ENCODE results near the gene GRIK2. TPM values are rescaled to one million over a fixed set of nuclear protein-coding genes. Genes with fewer than 3 reads are reported as not detected.

Gene GRIK2
- total and polyA plus RNA-seq, 2 of the 4 experiments (the other 2 are of a cell fraction): 8.2 to 15.2 TPM

DNA sequence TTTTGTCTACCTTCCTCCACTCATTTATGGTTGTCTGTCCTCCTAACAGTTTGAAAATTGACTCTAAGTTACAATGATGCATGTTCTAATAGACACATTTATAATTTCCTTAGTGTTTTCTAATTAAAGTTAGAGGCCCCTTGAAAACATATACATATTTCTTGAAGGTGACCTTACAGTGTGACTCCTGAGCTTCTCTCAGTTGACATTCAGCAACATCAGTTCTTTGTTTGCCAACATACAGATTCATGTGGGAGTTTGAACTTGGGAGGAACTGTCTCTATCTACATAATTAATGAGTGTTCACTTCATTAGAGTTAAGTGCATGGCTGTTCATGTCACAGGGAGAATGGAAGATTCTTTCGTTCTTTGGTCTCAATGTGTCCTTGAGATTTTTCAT is 658.2 kb downstream of the GRIK2 start:
- in situ Hi-C loops (cut with MboI; ENCODE audit: low sequenced_read_pairs) (no loop called here), dilution Hi-C loops (cut with HindIII; ENCODE audit: low sequenced_read_pairs, unreplicated experiment) (no loop called here), intact Hi-C loops (cut with micrococcal nuclease) (no loop called here)
- H2AFZ ChIP-seq (replicated peaks; ENCODE audit: low read length, poor library complexity): no peak overlapping the region
- no peak overlapping the region for H2BK15ac ChIP-seq (ENCODE audit: low read depth, low read length)
- no peaks in the 10 kb centered on the region for H3K4me1 ChIP-seq (ENCODE audit: control insufficient read depth, insufficient read depth, low read length)
- H3K14ac ChIP-seq (replicated peaks; ENCODE audit: low read depth, low read length): no peak overlapping the region
- no peak overlapping the region for H3K18ac ChIP-seq (ENCODE audit: low read depth, low read length)
- CTCF ChIA-PET: interaction anchor here (0.9 kb wide), 1 partner anchor 9 kb away, joined by 3 read pairs; no protein-coding TSS in a partner anchor
- H3K56ac ChIP-seq (ENCODE audit: extremely low read depth, insufficient read depth, low read length): no peak overlapping the region
- no peak overlapping the region for H2BK20ac ChIP-seq (ENCODE audit: low read depth, low read length)
- H4K5ac ChIP-seq (ENCODE audit: low read depth, low read length): no peak overlapping the region
- no peaks in the 10 kb centered on the region for H3K9me3 ChIP-seq (ENCODE audit: control insufficient read depth, insufficient read depth, low read length)
- no peak overlapping the region for H2BK5ac ChIP-seq (ENCODE audit: low read depth, low read length, poor library complexity, severe bottlenecking)
- no peaks in the 10 kb centered on the region for H3K79me1 ChIP-seq (ENCODE audit: low read depth in 1 of 2, low read length in 2 of 2)
- no peak overlapping the region for H4K8ac ChIP-seq (ENCODE audit: low read depth in 2 of 2, low read length in 2 of 2)
- H4K91ac ChIP-seq (ENCODE audit: insufficient read depth, low read depth, low read length): no peak overlapping the region
- H3K4ac ChIP-seq (ENCODE audit: low read depth, low read length): no peak overlapping the region
- TF ChIP-seq POLR2A (IDR thresholded peaks at IDR 0.05; ENCODE audit: low read depth, low read length): no peak
- no peak for TF ChIP-seq CTCF (conservative IDR thresholded peaks at IDR 0.05; ENCODE audit: low read depth, low read length)
- no peak for TF ChIP-seq MAFK (IDR thresholded peaks at IDR 0.05; ENCODE audit: low read depth, low read length)
- TF ChIP-seq, protein P1, sequence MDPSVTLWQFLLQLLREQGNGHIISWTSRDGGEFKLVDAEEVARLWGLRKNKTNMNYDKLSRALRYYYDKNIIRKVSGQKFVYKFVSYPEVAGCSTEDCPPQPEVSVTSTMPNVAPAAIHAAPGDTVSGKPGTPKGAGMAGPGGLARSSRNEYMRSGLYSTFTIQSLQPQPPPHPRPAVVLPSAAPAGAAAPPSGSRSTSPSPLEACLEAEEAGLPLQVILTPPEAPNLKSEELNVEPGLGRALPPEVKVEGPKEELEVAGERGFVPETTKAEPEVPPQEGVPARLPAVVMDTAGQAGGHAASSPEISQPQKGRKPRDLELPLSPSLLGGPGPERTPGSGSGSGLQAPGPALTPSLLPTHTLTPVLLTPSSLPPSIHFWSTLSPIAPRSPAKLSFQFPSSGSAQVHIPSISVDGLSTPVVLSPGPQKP (IDR thresholded peaks at IDR 0.05; ENCODE audit: borderline replicate concordance, low read depth, low read length): no peak
- no peak for TF ChIP-seq RAD21 (IDR thresholded peaks at IDR 0.05; ENCODE audit: low read length)
- TF ChIP-seq CEBPB (IDR thresholded peaks at IDR 0.05; ENCODE audit: low read depth, low read length): no peak
- TF ChIP-seq FOS (IDR thresholded peaks at IDR 0.05; ENCODE audit: low read depth, low read length): no peak
- no peak for TF ChIP-seq SMC3 (IDR thresholded peaks at IDR 0.05; ENCODE audit: low read depth, low read length)
- TF ChIP-seq BHLHE40 (IDR thresholded peaks at IDR 0.05; ENCODE audit: low read depth, low read length): no peak
- TF ChIP-seq CHD1 (IDR thresholded peaks at IDR 0.05; ENCODE audit: low read depth, low read length): no peak
- TF ChIP-seq NFE2L2 (IDR thresholded peaks at IDR 0.05; ENCODE audit: low read depth, low read length): no peak
- no peak for TF ChIP-seq MXI1 (IDR thresholded peaks at IDR 0.05; ENCODE audit: borderline replicate concordance, low read depth, low read length)
- TF ChIP-seq RFX5 (IDR thresholded peaks at IDR 0.05; ENCODE audit: low read depth, low read length): no peak
- no peak for TF ChIP-seq MAZ (IDR thresholded peaks at IDR 0.05; ENCODE audit: borderline replicate concordance, low read depth, low read length)
- no peak for TF ChIP-seq RCOR1 (IDR thresholded peaks at IDR 0.05; ENCODE audit: insufficient replicate concordance, low read length)
- no peak for TF ChIP-seq USF2 (IDR thresholded peaks at IDR 0.05; ENCODE audit: low read depth, low read length)
- no peaks in the 10 kb centered on the region for H4K20me1 ChIP-seq (ENCODE audit: insufficient read depth, low read length)
- no peak overlapping the region for H2BK120ac ChIP-seq (ENCODE audit: low read depth, low read length)
- H3K36me3 ChIP-seq (ENCODE audit: control insufficient read depth, insufficient read depth, low read length): no peaks in the 10 kb centered on the region
- no peak overlapping the region for H3K23ac ChIP-seq (ENCODE audit: low read depth, low read length)
- H2AK9ac ChIP-seq (replicated peaks; ENCODE audit: low read depth, low read length, poor library complexity): no peak overlapping the region
- BruUV-seq (replicated peaks): no TSS peak
- DNase-seq (no peak), ATAC-seq (ENCODE audit: low read depth) (no peak)
- no peak overlapping the region for H3K9ac ChIP-seq (ENCODE audit: low read depth, low read length)
- H3K4me3 ChIP-seq (ENCODE audit: insufficient read depth, low read depth, low read length): no peak overlapping the region
- H2AK5ac ChIP-seq (ENCODE audit: low read depth, low read length): no peak overlapping the region
- H3K9me1 ChIP-seq (ENCODE audit: insufficient read depth, low read length): no peaks in the 10 kb centered on the region
- POLR2A ChIA-PET (ENCODE audit: unreplicated experiment): interaction anchor here (0.5 kb wide), 1 partner anchor 654 kb away, joined by 4 read pairs; no protein-coding TSS in a partner anchor
- no CpG with 5 or more reads among the region's 1 CpG for WGBS, 2 experiments (ENCODE audit: extremely low coverage in 2 of 2, insufficient read length in 1 of 2)
- H3K4me2 ChIP-seq (ENCODE audit: low read depth, low read length): no peak overlapping the region
- no peak overlapping the region for H3K27ac ChIP-seq (ENCODE audit: insufficient read depth, low read length)
- H3K27me3 ChIP-seq (ENCODE audit: control insufficient read depth, insufficient read depth, low read length): no peaks in the 10 kb centered on the region

Measured in IMR-90 (cell line).